D341Med (cell line): Measurements from ENCODE around the gene LPA.

Source experiments
- DNase-seq: peaks from one replicate; pipeline ENCODE4 v3.0.0; 2012; ENCODE audit warnings: low spot score

Gene LPA

GRCh38 chr6:160520043-160520904, 143.8 kb downstream of the LPA start:
- peak; percentile 86 for DNase-seq

- DNase-seq: no peak
These were observed 144.5 kb downstream of the LPA start for GRCh38 chr6:160519603-160520042.

DNA sequence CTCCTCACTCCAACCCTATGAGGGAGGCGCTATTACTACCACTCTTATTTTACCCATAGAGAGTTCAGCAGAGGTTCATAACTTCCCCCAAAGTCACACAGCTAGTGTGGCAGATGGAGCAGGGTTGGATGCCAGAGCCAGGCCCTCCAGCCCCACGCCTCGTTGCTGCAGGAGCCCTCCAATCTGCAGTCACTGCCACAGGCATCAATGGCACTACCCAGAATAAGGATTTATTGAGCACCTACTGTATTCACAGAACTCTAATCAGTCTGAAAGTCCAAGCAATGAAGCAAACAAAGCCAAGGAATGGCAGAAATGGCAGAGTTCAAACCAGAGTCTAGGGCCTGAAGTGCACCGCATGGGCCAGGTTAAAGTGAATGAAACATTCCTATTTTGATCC, 144.9 kb downstream of the LPA start:
- DNase-seq: no peak

DNA sequence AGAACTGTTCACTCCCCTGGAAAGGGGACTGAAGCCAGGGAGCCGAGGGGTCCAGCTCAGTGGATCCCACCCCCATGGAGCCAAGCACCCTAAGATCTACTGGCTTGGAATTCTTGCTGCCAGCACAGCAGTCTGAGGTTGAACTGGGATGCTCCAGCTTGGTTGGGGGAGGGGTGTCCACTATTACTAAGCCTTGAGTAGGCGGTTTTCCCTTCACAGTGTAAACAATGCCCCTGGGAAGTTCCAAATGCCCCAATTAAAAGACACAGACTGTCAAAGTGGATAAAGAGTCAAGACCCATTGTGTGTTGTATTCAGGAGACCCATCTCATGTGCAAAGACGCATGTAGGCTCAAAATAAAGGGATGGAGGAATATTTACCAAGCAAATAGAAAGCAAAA, 150.2 kb downstream of the LPA start:
- no peak for DNase-seq

- DNase-seq: no peak
These were observed 153.0 kb downstream of the LPA start for GRCh38 chr6:160510976-160511617.

DNA sequence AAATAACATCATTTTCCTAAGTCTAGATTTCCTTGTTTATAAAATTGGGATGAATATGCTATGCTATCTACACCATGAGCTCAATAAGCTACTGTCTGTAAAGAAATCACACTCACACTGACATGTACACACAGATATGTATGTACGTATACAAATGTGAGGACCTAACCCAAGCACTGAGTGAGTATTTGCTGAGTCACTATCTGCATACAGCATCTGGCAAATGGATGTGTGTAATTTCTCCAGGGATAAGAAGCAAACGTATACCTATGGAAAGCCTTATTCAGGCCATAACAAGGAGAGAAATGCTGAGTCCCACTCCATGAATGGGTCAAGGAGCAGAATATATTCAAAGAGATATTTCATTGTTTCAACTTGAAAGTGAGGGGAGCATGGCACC, 153.9 kb downstream of the LPA start:
- no peak for DNase-seq

DNA sequence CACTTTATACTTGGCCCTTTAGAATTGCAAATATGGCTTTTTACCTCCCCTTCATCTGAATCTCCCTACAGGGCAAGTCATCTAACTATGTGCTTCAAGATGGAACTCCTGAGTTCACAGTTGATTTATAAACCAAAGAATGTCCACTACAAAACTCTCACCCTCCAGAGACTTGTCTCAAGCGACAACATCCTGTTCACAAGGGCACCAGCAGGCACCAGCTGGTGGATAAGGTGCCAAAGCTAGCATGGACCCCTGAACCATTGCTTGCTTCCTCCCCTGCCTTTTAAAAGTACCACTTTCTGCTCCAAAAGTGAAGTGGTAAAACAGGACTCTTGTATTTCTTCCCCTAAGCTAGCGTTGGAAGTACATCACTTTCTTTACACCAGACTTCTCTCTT, 154.5 kb downstream of the LPA start:
- DNase-seq: no peak

- no peak for DNase-seq
These were observed 155.5 kb downstream of the LPA start for GRCh38 chr6:160508599-160508998.

GRCh38 chr6:160507420-160507819, 156.7 kb downstream of the LPA start:
- no peak for DNase-seq

GRCh38 chr6:160505970-160506369, 158.1 kb downstream of the LPA start:
- no peak for DNase-seq

GRCh38 chr6:160500639-160501038, 163.4 kb downstream of the LPA start:
- DNase-seq: no peak

DNA sequence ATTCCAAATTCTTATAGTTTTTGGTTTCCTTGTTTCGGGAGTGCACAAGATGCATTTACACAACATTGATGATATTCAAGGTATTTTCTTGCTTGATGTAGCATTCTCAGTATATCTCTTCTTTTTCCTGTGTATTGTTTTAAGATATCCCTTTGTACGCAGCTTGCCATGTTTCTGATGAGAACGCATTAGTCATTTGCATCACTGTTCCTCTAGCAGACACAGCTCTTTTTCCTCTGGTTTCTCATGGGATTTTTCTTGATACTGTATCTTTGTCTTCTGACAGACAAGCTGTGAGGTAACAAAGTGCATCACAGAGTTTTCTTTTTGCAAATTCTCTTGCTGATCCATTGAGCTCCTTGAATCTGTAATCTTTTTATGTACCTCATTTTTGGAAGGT, 169.5 kb downstream of the LPA start:
- DNase-seq: no peak

DNA sequence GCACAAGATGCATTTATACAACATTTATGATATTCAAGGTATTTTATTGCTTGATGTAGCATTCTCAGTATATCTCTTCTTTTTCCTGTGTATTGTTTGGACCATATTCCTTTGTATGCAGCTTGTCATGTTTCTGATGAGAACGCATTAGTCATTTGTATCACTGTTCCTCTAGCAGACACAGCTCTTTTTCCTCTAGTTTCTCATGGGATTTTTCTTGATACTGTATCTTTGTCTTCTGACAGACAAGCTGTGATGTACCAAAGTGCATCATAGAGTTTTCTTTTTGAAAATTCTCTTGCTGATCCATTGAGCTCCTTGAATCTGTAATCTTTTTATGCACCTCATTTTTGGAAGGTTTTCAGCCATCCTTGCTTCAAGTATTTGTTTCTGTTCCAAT, 175.0 kb downstream of the LPA start:
- no peak for DNase-seq

DNA sequence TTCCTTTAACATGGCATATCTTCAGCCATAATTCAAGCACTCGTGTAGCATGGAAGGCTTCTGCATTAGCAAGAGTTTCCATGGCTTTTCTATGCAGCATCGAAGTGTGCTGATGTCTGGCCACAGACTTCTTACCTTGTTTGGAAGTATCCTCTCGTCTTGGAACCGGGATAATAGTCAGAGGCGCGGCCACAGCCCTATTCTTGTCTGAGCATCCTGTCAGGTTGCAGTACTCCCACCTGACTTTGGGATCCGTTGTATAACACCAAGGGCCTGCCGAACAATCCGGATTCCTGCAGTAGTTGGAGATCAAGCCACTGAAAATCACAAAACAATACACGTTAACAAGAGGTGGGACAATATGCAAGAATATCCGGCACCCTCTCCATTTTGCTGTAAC, 177.0 kb downstream of the LPA start:
- DNase-seq: no peak
